IMR-90 (cell line): Measurements from ENCODE around the gene CACNA1G. TPM values are rescaled to one million over a fixed set of nuclear protein-coding genes. Genes with fewer than 3 reads are reported as not detected.

Experiments used
- ATAC-seq: fragments of 200-7000 bp; cut with Tn5 transposase; 2 replicates; pipeline ENCODE4 v1.9.1; 2020; ENCODE audit warnings: low read depth, mild to moderate bottlenecking, moderate library complexity
- BruUV-seq: library from RNA; stranded (reverse); fragments of 400-500 nt; replicated peaks from 2 replicates; lab custom pipeline; 2021; lab: Mats Ljungman, UMichigan
- CTCF ChIA-PET: fragments of 300-600 bp; formaldehyde crosslinking; extraction: SDS; loops from one replicate; lab custom pipeline; 2021; ENCODE audit warnings: antibody characterized with exemption; lab: Yijun Ruan, JAX
- POLR2A ChIA-PET: fragments of 300-600 bp; sonication (Branson Sonifier 250); formaldehyde crosslinking; loops from one replicate; lab custom pipeline; 2022; ENCODE audit warnings: antibody characterized with exemption; ENCODE audit not compliant: unreplicated experiment; lab: Charles Lee
- DNase-seq: peaks from one replicate; pipeline ENCODE4 v3.0.0; 2013
- H2AFZ ChIP-seq: replicated peaks from 2 replicates; pipeline ENCODE3; 2013; ENCODE audit warnings: low read length, mild to moderate bottlenecking; ENCODE audit not compliant: poor library complexity
- H2AK5ac ChIP-seq: 2 replicates; pipeline ENCODE4 v1.6.1; 2013; ENCODE audit warnings: low read depth, low read length, inconsistent platforms
- H2AK9ac ChIP-seq: replicated peaks from 2 replicates; pipeline ENCODE3; 2013; ENCODE audit warnings: mild to moderate bottlenecking, low read depth, low read length, moderate library complexity; ENCODE audit not compliant: poor library complexity
- H2BK120ac ChIP-seq: 2 replicates; pipeline ENCODE4 v1.6.1; 2013; ENCODE audit warnings: low read depth, low read length, inconsistent platforms
- H2BK15ac ChIP-seq: 3 replicates; pipeline ENCODE4 v1.6.1; 2013; ENCODE audit warnings: low read depth, low read length, inconsistent platforms
- H2BK20ac ChIP-seq: 2 replicates; pipeline ENCODE4 v1.6.1; 2013; ENCODE audit warnings: low read depth, mild to moderate bottlenecking, inconsistent platforms, low read length, moderate library complexity
- H2BK5ac ChIP-seq: 2 replicates; pipeline ENCODE4 v1.6.1; 2013; ENCODE audit warnings: mild to moderate bottlenecking, low read depth, low read length, inconsistent platforms; ENCODE audit not compliant: poor library complexity, severe bottlenecking
- H3K14ac ChIP-seq: replicated peaks from 2 replicates; pipeline ENCODE4 v1.6.1; 2013; ENCODE audit warnings: low read depth, low read length, inconsistent platforms
- H3K18ac ChIP-seq: 2 replicates; pipeline ENCODE4 v1.6.1; 2013; ENCODE audit warnings: low read depth, low read length, control low read depth
- H3K23ac ChIP-seq: 2 replicates; pipeline ENCODE4 v1.6.1; 2013; ENCODE audit warnings: low read depth, low read length, inconsistent platforms
- H3K27ac ChIP-seq: 2 replicates; pipeline ENCODE4 v1.5.1; 2013; ENCODE audit warnings: mild to moderate bottlenecking, control low read depth, low read length; ENCODE audit not compliant: insufficient read depth
- H3K27me3 ChIP-seq: 2 replicates; pipeline ENCODE4 v1.6.1; 2013; ENCODE audit warnings: low read length; ENCODE audit not compliant: control insufficient read depth, insufficient read depth
- H3K36me3 ChIP-seq: 2 replicates; pipeline ENCODE4 v1.6.1; 2013; ENCODE audit warnings: low read length, mixed read lengths; ENCODE audit not compliant: control insufficient read depth, insufficient read depth
- H3K4ac ChIP-seq: 2 replicates; pipeline ENCODE4 v1.6.1; 2013; ENCODE audit warnings: low read depth, low read length, inconsistent platforms
- H3K4me1 ChIP-seq: 2 replicates; pipeline ENCODE4 v1.6.1; 2013; ENCODE audit warnings: low read length, mixed read lengths; ENCODE audit not compliant: control insufficient read depth, insufficient read depth
- H3K4me2 ChIP-seq: 2 replicates; pipeline ENCODE4 v1.6.1; 2013; ENCODE audit warnings: low read depth, mild to moderate bottlenecking, control low read depth, low read length, moderate library complexity
- H3K4me3 ChIP-seq: 2 replicates; pipeline ENCODE4 v1.5.1; 2013; ENCODE audit warnings: low read depth, mild to moderate bottlenecking, control low read depth, low read length, moderate library complexity; ENCODE audit not compliant: insufficient read depth
- H3K56ac ChIP-seq: 2 replicates; pipeline ENCODE4 v1.6.1; 2013; ENCODE audit warnings: low read length, inconsistent platforms; ENCODE audit not compliant: insufficient read depth; ENCODE audit errors: extremely low read depth
- H3K79me1 ChIP-seq, 2 experiments: 2 replicates each; pipeline ENCODE4 v1.6.1; 2013; ENCODE audit warnings: low read length in 2 of 2, inconsistent platforms in 1 of 2, low read depth in 1 of 2
- H3K9ac ChIP-seq: 2 replicates; pipeline ENCODE4 v1.6.1; 2013; ENCODE audit warnings: low read depth, low read length, control low read depth
- H3K9me1 ChIP-seq: 2 replicates; pipeline ENCODE4 v1.6.1; 2013; ENCODE audit warnings: low read length, inconsistent platforms; ENCODE audit not compliant: insufficient read depth
- H3K9me3 ChIP-seq: 2 replicates; pipeline ENCODE4 v1.6.1; 2013; ENCODE audit warnings: low read length; ENCODE audit not compliant: control insufficient read depth, insufficient read depth
- H4K20me1 ChIP-seq: 2 replicates; pipeline ENCODE4 v1.6.1; 2013; ENCODE audit warnings: low read length, inconsistent platforms; ENCODE audit not compliant: insufficient read depth
- H4K5ac ChIP-seq: 2 replicates; pipeline ENCODE4 v1.6.1; 2013; ENCODE audit warnings: mild to moderate bottlenecking, low read depth, low read length, control low read depth
- H4K8ac ChIP-seq, 2 experiments: 2 replicates each; pipeline ENCODE4 v1.6.1; 2013; ENCODE audit warnings: low read depth in 2 of 2, low read length in 2 of 2, control low read depth in 1 of 2, inconsistent platforms in 1 of 2
- H4K91ac ChIP-seq: 2 replicates; pipeline ENCODE4 v1.6.1; 2013; ENCODE audit warnings: low read depth, low read length, inconsistent platforms; ENCODE audit not compliant: insufficient read depth
- BHLHE40 ChIP-seq: fragments of 150-350 bp; IDR thresholded peaks from 2 replicates; pipeline ENCODE4 v1.6.1; 2016; ENCODE audit warnings: mild to moderate bottlenecking, low read depth, low read length
- CEBPB ChIP-seq: IDR thresholded peaks from 2 replicates; pipeline ENCODE4 v1.6.1; 2012; ENCODE audit warnings: low read depth, low read length, improper control_type of control experiment
- CHD1 ChIP-seq: IDR thresholded peaks from 2 replicates; pipeline ENCODE4 v1.6.1; 2012; ENCODE audit warnings: low read depth, low read length, improper control_type of control experiment
- FOS ChIP-seq: fragments of 150-350 bp; IDR thresholded peaks from 2 replicates; pipeline ENCODE4 v1.6.1; 2016; ENCODE audit warnings: low read depth, low read length
- MAFK ChIP-seq: IDR thresholded peaks from 2 replicates; pipeline ENCODE4 v1.6.1; 2012; ENCODE audit warnings: low read depth, low read length, improper control_type of control experiment
- MAZ ChIP-seq: IDR thresholded peaks from 2 replicates; pipeline ENCODE4 v1.6.1; 2012; ENCODE audit warnings: low read depth, mild to moderate bottlenecking, low read length, improper control_type of control experiment, moderate library complexity, borderline replicate concordance
- MXI1 ChIP-seq: IDR thresholded peaks from 2 replicates; pipeline ENCODE4 v1.6.1; 2012; ENCODE audit warnings: low read depth, mild to moderate bottlenecking, low read length, moderate library complexity, borderline replicate concordance
- NFE2L2 ChIP-seq: fragments of 150-350 bp; IDR thresholded peaks from 2 replicates; pipeline ENCODE4 v1.6.1; 2016; ENCODE audit warnings: low read depth, mild to moderate bottlenecking, low read length
- POLR2A ChIP-seq: IDR thresholded peaks from 2 replicates; pipeline ENCODE4 v1.6.1; 2012; ENCODE audit warnings: mild to moderate bottlenecking, low read depth, low read length
- RAD21 ChIP-seq: IDR thresholded peaks from 2 replicates; pipeline ENCODE4 v1.6.1; 2012; ENCODE audit warnings: low read length, improper control_type of control experiment
- RFX5 ChIP-seq: IDR thresholded peaks from 2 replicates; pipeline ENCODE4 v1.8.0; 2012; ENCODE audit warnings: low read depth, mild to moderate bottlenecking, low read length, moderate library complexity
- SMC3 ChIP-seq: fragments of 150-350 bp; IDR thresholded peaks from 2 replicates; pipeline ENCODE4 v1.6.1; 2016; ENCODE audit warnings: low read depth, mild to moderate bottlenecking, antibody characterized with exemption, low read length, moderate library complexity
- WGBS, 2 experiments: methylation state at CpG; one replicate each; pipeline versions ENCODE4 v1.1.5 to v1.1.7; 2013; ENCODE audit warnings: missing lambda C conversion rate in 2 of 2; ENCODE audit not compliant: insufficient read length in 1 of 2; ENCODE audit errors: extremely low coverage in 2 of 2; 5-methylcytosine and 5-hydroxymethylcytosine counted together
- dilution Hi-C: fragments of 300-500 bp; cut with HindIII; formaldehyde crosslinking; loops from one replicate; pipeline ENCODE4 v1.14.3; 2018; ENCODE audit warnings: low sequenced_read_pairs; ENCODE audit not compliant: unreplicated experiment
- in situ Hi-C: fragments of 300-500 bp; cut with MboI; formaldehyde crosslinking; loops from 3 replicates; pipeline ENCODE4 v1.14.3; 2019; ENCODE audit warnings: low sequenced_read_pairs, inconsistent platforms, mixed read lengths
- intact Hi-C: fragments of 100-400 bp; cut with micrococcal nuclease; formaldehyde crosslinking; loops from 2 replicates; pipeline ENCODE4 v1.10.0; 2022
- polyA plus RNA-seq, 3 experiments: library from polyadenylated mRNA; depleted of rRNA; stranded (reverse); fragments of >200 nt; gene quantifications; 2 replicates each; pipeline ENCODE4 v1.2.3, GENCODE V29; 2012; ENCODE audit warnings: low replicate concordance in 1 of 3
- total RNA-seq: library from RNA; depleted of rRNA; stranded (reverse); fragments of >200 nt; gene quantifications from 2 replicates; pipeline ENCODE4 v1.2.3, GENCODE V29; 2012
- TF ChIP-seq, protein P1 (sequence below): fragments of 150-350 bp; IDR thresholded peaks from 2 replicates; pipeline ENCODE4 v1.6.1; 2017; ENCODE audit warnings: mild to moderate bottlenecking, antibody characterized with exemption, low read length, low read depth
- TF ChIP-seq, protein P2 (sequence below): fragments of 150-350 bp; IDR thresholded peaks from 2 replicates; pipeline ENCODE4 v1.6.1; 2016; ENCODE audit warnings: low read depth, mild to moderate bottlenecking, low read length, moderate library complexity, borderline replicate concordance
- TF ChIP-seq, protein P3 (sequence below): conservative IDR thresholded peaks from 2 replicates; pipeline ENCODE4 v1.5.1; 2012; ENCODE audit warnings: mild to moderate bottlenecking, low read depth, low read length, improper control_type of control experiment

CACNA1G gene
- total and polyA plus RNA-seq, 2 of the 4 experiments (the other 2 are of a cell fraction) = under 0.01 to 0.03 TPM

DNA sequence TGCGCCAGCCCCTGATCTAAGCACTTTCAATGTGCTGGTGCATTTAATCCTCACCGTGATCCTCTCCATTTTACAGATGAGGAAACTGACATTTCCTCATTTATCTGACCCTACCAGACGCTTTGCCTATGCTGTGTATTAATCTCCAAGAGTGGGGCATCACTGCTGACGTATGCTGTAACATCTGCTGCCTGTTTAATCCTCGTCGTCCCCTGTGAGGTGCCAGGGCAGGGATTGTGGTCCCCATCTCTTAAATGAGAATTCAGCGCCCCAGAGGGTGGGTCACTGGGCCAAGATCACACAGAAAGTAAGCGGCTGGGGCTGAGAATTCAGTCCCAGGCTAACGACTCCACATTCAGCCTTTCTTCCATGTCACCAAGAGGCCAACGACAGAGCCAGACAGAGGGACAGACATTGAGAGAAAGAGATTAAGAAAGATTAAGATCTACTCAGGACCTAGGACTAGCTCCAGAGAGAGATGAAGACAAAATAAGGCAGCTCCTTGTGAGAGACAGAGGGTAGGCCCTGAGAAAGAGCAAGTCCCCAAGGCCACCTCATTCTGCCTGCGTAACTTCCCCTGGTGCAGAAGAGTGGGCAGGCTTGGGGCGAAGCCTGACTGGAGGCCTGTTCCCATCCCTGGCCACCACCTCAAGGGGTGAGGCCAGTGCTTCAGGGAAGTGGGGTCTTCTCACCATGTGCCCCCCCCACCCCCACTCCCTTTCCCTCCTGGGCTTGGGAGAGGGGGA lies 13.5 kb downstream of the CACNA1G start:
- no peaks in the 10 kb centered on the region for H3K79me1 ChIP-seq
- H4K5ac ChIP-seq = no peak overlapping the region
- DNase-seq = no peak
- CTCF ChIA-PET = no interaction called here
- no TSS peak for BruUV-seq
- in situ Hi-C loops (no loop called here), dilution Hi-C loops (no loop called here), intact Hi-C loops (no loop called here)
- POLR2A ChIA-PET = no interaction called here
- H3K9me1 ChIP-seq = no peaks in the 10 kb centered on the region
- no peak overlapping the region for H3K23ac ChIP-seq
- ATAC-seq = no peak
- no peaks in the 10 kb centered on the region for H3K36me3 ChIP-seq
- H2BK120ac ChIP-seq = no peak overlapping the region
- no peaks in the 10 kb centered on the region for H3K9me3 ChIP-seq
- H3K4me3 ChIP-seq = no peak overlapping the region
- no peak overlapping the region for H3K14ac ChIP-seq
- no peak overlapping the region for H3K4ac ChIP-seq
- no peak overlapping the region for H3K9ac ChIP-seq
- no peak overlapping the region for H2BK5ac ChIP-seq
- no peak overlapping the region for H3K27ac ChIP-seq
- WGBS, 2 experiments = 79% methylated on average over 5 of the region's 12 CpGs; no CpG with 5 or more reads in 1 of the 2 experiments
- no peak overlapping the region for H3K56ac ChIP-seq
- TF ChIP-seq POLR2A (no peak), MXI1 (no peak), RAD21 (no peak), SMC3 (no peak), RFX5 (no peak), BHLHE40 (no peak), CEBPB (no peak), MAFK (no peak), FOS (no peak), NFE2L2 (no peak), MAZ (no peak), CHD1 (no peak)
- TF ChIP-seq, protein P1, sequence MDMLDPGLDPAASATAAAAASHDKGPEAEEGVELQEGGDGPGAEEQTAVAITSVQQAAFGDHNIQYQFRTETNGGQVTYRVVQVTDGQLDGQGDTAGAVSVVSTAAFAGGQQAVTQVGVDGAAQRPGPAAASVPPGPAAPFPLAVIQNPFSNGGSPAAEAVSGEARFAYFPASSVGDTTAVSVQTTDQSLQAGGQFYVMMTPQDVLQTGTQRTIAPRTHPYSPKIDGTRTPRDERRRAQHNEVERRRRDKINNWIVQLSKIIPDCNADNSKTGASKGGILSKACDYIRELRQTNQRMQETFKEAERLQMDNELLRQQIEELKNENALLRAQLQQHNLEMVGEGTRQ = no peak
- TF ChIP-seq, protein P2, sequence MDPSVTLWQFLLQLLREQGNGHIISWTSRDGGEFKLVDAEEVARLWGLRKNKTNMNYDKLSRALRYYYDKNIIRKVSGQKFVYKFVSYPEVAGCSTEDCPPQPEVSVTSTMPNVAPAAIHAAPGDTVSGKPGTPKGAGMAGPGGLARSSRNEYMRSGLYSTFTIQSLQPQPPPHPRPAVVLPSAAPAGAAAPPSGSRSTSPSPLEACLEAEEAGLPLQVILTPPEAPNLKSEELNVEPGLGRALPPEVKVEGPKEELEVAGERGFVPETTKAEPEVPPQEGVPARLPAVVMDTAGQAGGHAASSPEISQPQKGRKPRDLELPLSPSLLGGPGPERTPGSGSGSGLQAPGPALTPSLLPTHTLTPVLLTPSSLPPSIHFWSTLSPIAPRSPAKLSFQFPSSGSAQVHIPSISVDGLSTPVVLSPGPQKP = no peak
- TF ChIP-seq, protein P3, sequence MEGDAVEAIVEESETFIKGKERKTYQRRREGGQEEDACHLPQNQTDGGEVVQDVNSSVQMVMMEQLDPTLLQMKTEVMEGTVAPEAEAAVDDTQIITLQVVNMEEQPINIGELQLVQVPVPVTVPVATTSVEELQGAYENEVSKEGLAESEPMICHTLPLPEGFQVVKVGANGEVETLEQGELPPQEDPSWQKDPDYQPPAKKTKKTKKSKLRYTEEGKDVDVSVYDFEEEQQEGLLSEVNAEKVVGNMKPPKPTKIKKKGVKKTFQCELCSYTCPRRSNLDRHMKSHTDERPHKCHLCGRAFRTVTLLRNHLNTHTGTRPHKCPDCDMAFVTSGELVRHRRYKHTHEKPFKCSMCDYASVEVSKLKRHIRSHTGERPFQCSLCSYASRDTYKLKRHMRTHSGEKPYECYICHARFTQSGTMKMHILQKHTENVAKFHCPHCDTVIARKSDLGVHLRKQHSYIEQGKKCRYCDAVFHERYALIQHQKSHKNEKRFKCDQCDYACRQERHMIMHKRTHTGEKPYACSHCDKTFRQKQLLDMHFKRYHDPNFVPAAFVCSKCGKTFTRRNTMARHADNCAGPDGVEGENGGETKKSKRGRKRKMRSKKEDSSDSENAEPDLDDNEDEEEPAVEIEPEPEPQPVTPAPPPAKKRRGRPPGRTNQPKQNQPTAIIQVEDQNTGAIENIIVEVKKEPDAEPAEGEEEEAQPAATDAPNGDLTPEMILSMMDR = no peak
- H2BK20ac ChIP-seq = no peak overlapping the region
- H3K4me1 ChIP-seq = no peaks in the 10 kb centered on the region
- H2BK15ac ChIP-seq = no peak overlapping the region
- no peak overlapping the region for H2AK5ac ChIP-seq
- no peak overlapping the region for H3K18ac ChIP-seq
- H3K4me2 ChIP-seq = no peak overlapping the region
- H4K91ac ChIP-seq = no peak overlapping the region
- no peak overlapping the region for H2AFZ ChIP-seq
- H2AK9ac ChIP-seq = no peak overlapping the region
- H4K20me1 ChIP-seq = no peaks in the 10 kb centered on the region
- no peak overlapping the region for H4K8ac ChIP-seq
- peaks cover 43% of the 10 kb centered on the region for H3K27me3 ChIP-seq
